ENCODE measurements around the gene ZKSCAN1. TPM values are rescaled to one million over a fixed set of nuclear protein-coding genes. Genes with fewer than 3 reads are reported as not detected.

The ZKSCAN1 gene
- total and polyA plus RNA-seq, 2 experiments from 2014 or later: 11.8 to 19.4 TPM

GRCh38 chr7:100040575-100040974 lies 25.2 kb downstream of the ZKSCAN1 start:
- no peak overlapping the region for H3K27ac Mint-ChIP-seq
- H3K9me2 ChIP-seq (ENCODE audit: insufficient read depth): no peaks in the 10 kb centered on the region
- H3K36me3 ChIP-seq (ENCODE audit: insufficient read depth): peaks cover under 1% of the 10 kb centered on the region; the same call in 1 of the 2 replicates
- no peaks in the 10 kb centered on the region for H3K79me2 ChIP-seq (replicated peaks; ENCODE audit: insufficient read depth)
- no peaks in the 10 kb centered on the region for H3K4me1 ChIP-seq (ENCODE audit: insufficient read depth)
- no peak overlapping the region for H3K4me3 Mint-ChIP-seq
- H3K27ac ChIP-seq (ENCODE audit: low read depth): no peak overlapping the region
- peaks cover 33% of the 10 kb centered on the region for H3K36me3 Mint-ChIP-seq (ENCODE audit: low read depth)
- no peaks in the 10 kb centered on the region for H4K20me1 ChIP-seq (replicated peaks; ENCODE audit: insufficient read depth)
- no peak overlapping the region for H3K4me3 ChIP-seq
- no peak for DNase-seq (ENCODE audit: low spot score)
- TF ChIP-seq ZNF114 (CRISPR knock-in tag; IDR thresholded peaks at IDR 0.05) (no peak), EZH2 (IDR thresholded peaks at IDR 0.05; ENCODE audit: low read depth, unreplicated experiment) (no peak), CREB1 (CRISPR knock-in tag; IDR thresholded peaks at IDR 0.05; ENCODE audit: low read depth) (no peak), STAT1 (IDR thresholded peaks at IDR 0.05; ENCODE audit: unreplicated experiment) (no peak), ZNF331 (CRISPR knock-in tag; IDR thresholded peaks at IDR 0.05; ENCODE audit: low read depth) (no peak), JUNB (IDR thresholded peaks at IDR 0.05; ENCODE audit: unreplicated experiment) (no peak), REST (IDR thresholded peaks at IDR 0.05; ENCODE audit: unreplicated experiment) (no peak), NANOG (IDR thresholded peaks at IDR 0.05; ENCODE audit: borderline replicate concordance) (no peak), POLR2AphosphoS5 (IDR thresholded peaks at IDR 0.05; ENCODE audit: low read depth) (no peak)
- ATAC-seq: no peak
- H3F3A ChIP-seq (replicated peaks; ENCODE audit: low read depth): no peaks in the 10 kb centered on the region; the same call in 1 of the 2 replicates
- peaks cover 14% of the 10 kb centered on the region for H3K9me3 Mint-ChIP-seq
- no peaks in the 10 kb centered on the region for H3K27me3 ChIP-seq (ENCODE audit: insufficient read depth)
- H3K4me1 Mint-ChIP-seq: peaks cover 2% of the 10 kb centered on the region; the same call in 2 of the 3 replicates
- H3K4me2 ChIP-seq: no peak overlapping the region
- H3K27me3 Mint-ChIP-seq (ENCODE audit: insufficient read depth, low read depth, poor library complexity): peaks cover 3% of the 10 kb centered on the region
- H2AFZ ChIP-seq: no peak overlapping the region

- Histone ChIP-seq H3K27ac (ENCODE audit: low read depth) (no peak overlapping the region), H2AFZ (no peak overlapping the region), H3K4me3 (no peak overlapping the region), H3K79me2 (replicated peaks; ENCODE audit: insufficient read depth) (no peaks in the 10 kb centered on the region), H3K36me3 (ENCODE audit: insufficient read depth) (no peaks in the 10 kb centered on the region), H3K9me2 (ENCODE audit: insufficient read depth) (peaks cover 10% of the 10 kb centered on the region), H4K20me1 (replicated peaks; ENCODE audit: insufficient read depth) (no peaks in the 10 kb centered on the region), H3F3A (replicated peaks; ENCODE audit: low read depth) (0 out of 2 replicates have a peak, but pooled peaks cover 8% of the 10 kb centered on the region), H3K27me3 (ENCODE audit: insufficient read depth) (no peaks in the 10 kb centered on the region), H3K4me1 (ENCODE audit: insufficient read depth) (peaks cover 2% of the 10 kb centered on the region; the same call in 1 of the 2 replicates), H3K4me2 (no peak overlapping the region)
- Mint-ChIP-seq H3K4me1 (peaks cover 2% of the 10 kb centered on the region; the same call in 2 of the 3 replicates), H3K27ac (no peak overlapping the region), H3K9me3 (peaks cover 14% of the 10 kb centered on the region), H3K4me3 (no peak overlapping the region), H3K27me3 (ENCODE audit: insufficient read depth, low read depth, poor library complexity) (peaks cover 2% of the 10 kb centered on the region), H3K36me3 (ENCODE audit: low read depth) (peaks cover 10% of the 10 kb centered on the region; the same call in 2 of the 3 replicates)
- ATAC-seq (no peak), DNase-seq (ENCODE audit: low spot score) (no peak)
- TF ChIP-seq CTCF (conservative IDR thresholded peaks at IDR 0.05; ENCODE audit: low read depth in 2 of 2): peak; percentile 18 to 48; a peak in 2 of 4 replicates
- TF ChIP-seq NANOG (IDR thresholded peaks at IDR 0.05; ENCODE audit: borderline replicate concordance): no peak
Measured at GRCh38 chr7:100044718-100045117, 29.3 kb downstream of the ZKSCAN1 start.

Data from GM23338 (cell line).